Activated CD8-positive, alpha-beta memory T cell treated with anti-CD3 and anti-CD28 coated beads for 4 hours (primary cell): ENCODE results near the gene NCF4.

Experiments used
- DNase-seq, 2 donors: peaks; one replicate each; pipeline ENCODE4 v3.0.0-alpha.2; 2020; ENCODE audit warnings: low read depth in 2 of 2

Gene NCF4

GRCh38 chr22:36864454-36865215 is 3.8 kb downstream of the NCF4 start:
- DNase-seq = no peak

GRCh38 chr22:36865346-36865745 is 4.5 kb downstream of the NCF4 start:
- no peak for DNase-seq

GRCh38 chr22:36867695-36868094 is 6.9 kb downstream of the NCF4 start:
- DNase-seq = no peak

- DNase-seq = no peak
Observed at GRCh38 chr22:36868546-36869181, 7.9 kb downstream of the NCF4 start.

- DNase-seq = no peak
Observed at GRCh38 chr22:36870250-36870649, 9.4 kb downstream of the NCF4 start.

GRCh38 chr22:36871669-36872081 is 10.9 kb downstream of the NCF4 start:
- no peak for DNase-seq

GRCh38 chr22:36872084-36872483 is 11.3 kb downstream of the NCF4 start:
- no peak for DNase-seq

GRCh38 chr22:36872866-36873498 is 12.2 kb downstream of the NCF4 start:
- no peak for DNase-seq

- DNase-seq = no peak
Observed at GRCh38 chr22:36873614-36874308, 13.0 kb downstream of the NCF4 start.

- no peak for DNase-seq
Observed at GRCh38 chr22:36874309-36874696, 13.5 kb downstream of the NCF4 start.

- no peak for DNase-seq
Observed at GRCh38 chr22:36874736-36875135, 13.9 kb downstream of the NCF4 start.

- DNase-seq = no peak
Observed at GRCh38 chr22:36875741-36876140, 14.9 kb downstream of the NCF4 start.

GRCh38 chr22:36879775-36880174 is 19.0 kb downstream of the NCF4 start:
- no peak for DNase-seq

GRCh38 chr22:36881504-36882245 is 20.9 kb downstream of the NCF4 start:
- DNase-seq = no peak

GRCh38 chr22:36884349-36885158 is 23.7 kb downstream of the NCF4 start:
- DNase-seq = no peak

- no peak for DNase-seq
Observed at GRCh38 chr22:36885474-36885873, 24.7 kb downstream of the NCF4 start.

GRCh38 chr22:36886016-36886415 is 25.2 kb downstream of the NCF4 start:
- DNase-seq = no peak

- DNase-seq = no peak
Observed at GRCh38 chr22:36887162-36887561, 26.4 kb downstream of the NCF4 start.

- no peak for DNase-seq
Observed at GRCh38 chr22:36891646-36892045, 30.8 kb downstream of the NCF4 start.

GRCh38 chr22:36892292-36892691 is 31.5 kb downstream of the NCF4 start:
- no peak for DNase-seq

- DNase-seq = no peak
Observed at GRCh38 chr22:36893262-36893661, 32.5 kb downstream of the NCF4 start.
